DND-41 (cell line): Measurements from ENCODE around the gene EXOC6.

ENCODE experiments used
- EZH2 ChIP-seq: IDR thresholded peaks from 3 replicates; pipeline ENCODE4 v1.6.1; 2012; ENCODE audit warnings: borderline replicate concordance, low read depth, mild to moderate bottlenecking, moderate library complexity, low read length, inconsistent platforms; ENCODE audit not compliant: severe bottlenecking
- TF ChIP-seq, protein P1 (sequence below): IDR thresholded peaks from 2 replicates; pipeline ENCODE4 v1.5.1; 2012; ENCODE audit warnings: borderline replicate concordance, low read length, moderate library complexity, mild to moderate bottlenecking; ENCODE audit not compliant: poor library complexity, severe bottlenecking; ENCODE audit errors: extremely low read depth

DNA sequence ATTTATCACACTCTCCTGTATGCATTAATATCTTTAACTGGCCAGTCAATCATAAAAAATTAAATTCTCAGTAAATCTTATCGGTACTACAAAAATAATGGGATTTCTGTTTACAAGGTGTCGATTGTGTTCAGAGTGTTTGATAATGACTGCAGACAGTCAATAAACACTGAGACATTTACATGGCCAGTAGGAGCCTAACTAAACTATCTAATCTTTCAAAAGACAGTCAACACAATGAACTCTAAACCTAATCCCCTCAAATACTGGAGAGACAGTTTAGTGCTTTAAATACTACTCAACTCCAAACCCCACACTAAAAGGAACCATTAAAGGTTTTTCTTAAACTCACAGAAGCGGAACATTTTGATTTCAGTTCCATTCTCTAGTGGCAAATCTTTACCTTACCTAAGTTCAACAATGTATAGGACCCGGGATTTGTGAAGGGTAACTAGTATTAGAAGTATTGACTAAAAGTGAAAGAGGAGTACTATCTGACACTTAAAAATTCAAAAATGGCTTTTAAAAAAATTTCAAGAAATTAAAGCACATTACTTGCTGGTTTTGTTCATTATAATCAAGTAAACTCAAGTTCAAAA, 37.3 kb upstream of the EXOC6 start:
- TF ChIP-seq, protein P1, sequence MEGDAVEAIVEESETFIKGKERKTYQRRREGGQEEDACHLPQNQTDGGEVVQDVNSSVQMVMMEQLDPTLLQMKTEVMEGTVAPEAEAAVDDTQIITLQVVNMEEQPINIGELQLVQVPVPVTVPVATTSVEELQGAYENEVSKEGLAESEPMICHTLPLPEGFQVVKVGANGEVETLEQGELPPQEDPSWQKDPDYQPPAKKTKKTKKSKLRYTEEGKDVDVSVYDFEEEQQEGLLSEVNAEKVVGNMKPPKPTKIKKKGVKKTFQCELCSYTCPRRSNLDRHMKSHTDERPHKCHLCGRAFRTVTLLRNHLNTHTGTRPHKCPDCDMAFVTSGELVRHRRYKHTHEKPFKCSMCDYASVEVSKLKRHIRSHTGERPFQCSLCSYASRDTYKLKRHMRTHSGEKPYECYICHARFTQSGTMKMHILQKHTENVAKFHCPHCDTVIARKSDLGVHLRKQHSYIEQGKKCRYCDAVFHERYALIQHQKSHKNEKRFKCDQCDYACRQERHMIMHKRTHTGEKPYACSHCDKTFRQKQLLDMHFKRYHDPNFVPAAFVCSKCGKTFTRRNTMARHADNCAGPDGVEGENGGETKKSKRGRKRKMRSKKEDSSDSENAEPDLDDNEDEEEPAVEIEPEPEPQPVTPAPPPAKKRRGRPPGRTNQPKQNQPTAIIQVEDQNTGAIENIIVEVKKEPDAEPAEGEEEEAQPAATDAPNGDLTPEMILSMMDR, result no peak
- TF ChIP-seq EZH2, result no peak
